Endothelial cell (in vitro differentiated cells): ENCODE data around the gene ZMIZ1. TPM values are rescaled to one million over a fixed set of nuclear protein-coding genes. Genes with fewer than 3 reads are reported as not detected.

Experiments used
- DNase-seq: peaks from one replicate; pipeline ENCODE4 v3.0.0; 2021; ENCODE audit warnings: low spot score
- H3K27ac Mint-ChIP-seq: one replicate; pipeline ENCODE4 v1.8.0; 2021; ENCODE audit warnings: mixed read lengths, inconsistent platforms; ENCODE audit not compliant: unreplicated experiment
- H3K27me3 Mint-ChIP-seq: one replicate; pipeline ENCODE4 v1.8.0; 2021; ENCODE audit warnings: mild to moderate bottlenecking, moderate library complexity, mixed read lengths, inconsistent platforms; ENCODE audit not compliant: unreplicated experiment
- H3K36me3 Mint-ChIP-seq: one replicate; pipeline ENCODE4 v1.8.0; 2021; ENCODE audit warnings: mild to moderate bottlenecking, low read depth, mixed read lengths, inconsistent platforms; ENCODE audit not compliant: unreplicated experiment
- H3K4me1 Mint-ChIP-seq: one replicate; pipeline ENCODE4 v1.8.0; 2021; ENCODE audit warnings: mild to moderate bottlenecking, mixed read lengths, inconsistent platforms; ENCODE audit not compliant: unreplicated experiment
- H3K4me3 Mint-ChIP-seq: one replicate; pipeline ENCODE4 v1.8.0; 2021; ENCODE audit warnings: mild to moderate bottlenecking, mixed read lengths, inconsistent platforms; ENCODE audit not compliant: unreplicated experiment
- H3K9me3 Mint-ChIP-seq: one replicate; pipeline ENCODE4 v1.8.0; 2021; ENCODE audit warnings: mixed read lengths, inconsistent platforms; ENCODE audit not compliant: unreplicated experiment
- total RNA-seq: library from RNA; stranded (reverse); fragmentation: NEBNext Ultra II Directional; extraction: Animal tissue kit (Norgen Biotek cat#: 25700); gene quantifications from one replicate; pipeline ENCODE4 v1.2.1, GENCODE V29; 2021; ENCODE audit not compliant: unreplicated experiment
- TF ChIP-seq, protein P1 (sequence below): fragments of 200-600 bp; sonication (generic); IDR thresholded peaks from one replicate; pipeline ENCODE4 v1.5.0; 2021; ENCODE audit warnings: antibody characterized with exemption; ENCODE audit not compliant: unreplicated experiment

The ZMIZ1 gene
- total RNA-seq, 1 donor from 2014 or later: 102 TPM

- H3K27ac Mint-ChIP-seq: peak overlapping the region; percentile 80
- peaks cover 11% of the 10 kb centered on the region for H3K27me3 Mint-ChIP-seq
- H3K9me3 Mint-ChIP-seq: no peaks in the 10 kb centered on the region
Measured at GRCh38 chr10:79084972-79085597, 16.3 kb downstream of the ZMIZ1 start.

DNA sequence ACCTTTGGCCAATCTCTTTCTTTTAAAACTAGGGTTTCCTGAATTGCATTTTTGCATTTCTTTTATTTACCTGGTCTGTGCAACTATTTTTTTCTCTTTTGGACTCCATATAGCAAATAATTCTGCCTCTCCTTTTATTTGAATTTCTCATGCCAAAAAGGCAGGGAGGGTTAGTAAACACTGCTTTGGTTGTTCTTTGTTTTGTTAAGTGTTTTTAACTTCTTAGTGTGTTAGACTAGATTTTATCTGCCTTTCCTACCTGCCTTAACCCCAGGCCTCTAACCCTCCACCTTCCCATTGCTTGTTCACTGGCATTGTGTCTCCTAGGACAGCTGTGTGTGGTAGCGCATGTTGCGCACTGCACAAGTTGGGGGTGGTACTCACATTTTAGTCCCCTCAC lies 18.1 kb downstream of the ZMIZ1 start:
- H3K27ac Mint-ChIP-seq: peak overlapping the region; percentile 18

More at GRCh38 chr10:79084972-79085597, 16.3 kb downstream of the ZMIZ1 start:
- no peak for DNase-seq
- TF ChIP-seq, protein P1, sequence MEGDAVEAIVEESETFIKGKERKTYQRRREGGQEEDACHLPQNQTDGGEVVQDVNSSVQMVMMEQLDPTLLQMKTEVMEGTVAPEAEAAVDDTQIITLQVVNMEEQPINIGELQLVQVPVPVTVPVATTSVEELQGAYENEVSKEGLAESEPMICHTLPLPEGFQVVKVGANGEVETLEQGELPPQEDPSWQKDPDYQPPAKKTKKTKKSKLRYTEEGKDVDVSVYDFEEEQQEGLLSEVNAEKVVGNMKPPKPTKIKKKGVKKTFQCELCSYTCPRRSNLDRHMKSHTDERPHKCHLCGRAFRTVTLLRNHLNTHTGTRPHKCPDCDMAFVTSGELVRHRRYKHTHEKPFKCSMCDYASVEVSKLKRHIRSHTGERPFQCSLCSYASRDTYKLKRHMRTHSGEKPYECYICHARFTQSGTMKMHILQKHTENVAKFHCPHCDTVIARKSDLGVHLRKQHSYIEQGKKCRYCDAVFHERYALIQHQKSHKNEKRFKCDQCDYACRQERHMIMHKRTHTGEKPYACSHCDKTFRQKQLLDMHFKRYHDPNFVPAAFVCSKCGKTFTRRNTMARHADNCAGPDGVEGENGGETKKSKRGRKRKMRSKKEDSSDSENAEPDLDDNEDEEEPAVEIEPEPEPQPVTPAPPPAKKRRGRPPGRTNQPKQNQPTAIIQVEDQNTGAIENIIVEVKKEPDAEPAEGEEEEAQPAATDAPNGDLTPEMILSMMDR: no peak
- no peak overlapping the region for H3K4me3 Mint-ChIP-seq
- peaks cover 45% of the 10 kb centered on the region for H3K4me1 Mint-ChIP-seq
- H3K36me3 Mint-ChIP-seq: peaks cover 4% of the 10 kb centered on the region

DNA sequence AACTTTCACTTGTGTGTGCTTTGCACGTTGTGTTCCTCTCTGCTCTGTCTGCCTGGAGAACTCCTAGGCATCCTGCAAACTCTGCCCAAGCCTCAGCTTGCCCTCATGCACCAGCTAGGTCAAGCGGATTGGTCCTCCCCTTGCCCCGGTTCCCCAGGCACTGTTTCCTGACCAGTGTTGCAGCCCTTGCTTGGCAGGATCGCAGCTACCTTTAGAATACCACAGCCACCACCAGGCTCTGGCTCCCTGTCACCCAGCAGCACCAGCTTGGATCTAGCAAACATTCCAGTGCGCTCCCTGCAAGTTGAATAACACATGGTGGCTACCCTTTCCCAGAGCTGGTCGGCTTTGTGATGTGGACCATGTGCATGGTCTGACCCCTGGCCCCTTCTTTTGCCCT lies 19.0 kb downstream of the ZMIZ1 start:
- Mint-ChIP-seq H3K4me1 (peaks cover 52% of the 10 kb centered on the region), H3K9me3 (no peaks in the 10 kb centered on the region), H3K4me3 (no peak overlapping the region)

More for the DNA sequence above, 18.1 kb downstream of the ZMIZ1 start:
- no peak for DNase-seq
- no peaks in the 10 kb centered on the region for H3K9me3 Mint-ChIP-seq
- H3K36me3 Mint-ChIP-seq: peaks cover 4% of the 10 kb centered on the region
- no peak overlapping the region for H3K4me3 Mint-ChIP-seq
- TF ChIP-seq, protein P1: no peak
- H3K27me3 Mint-ChIP-seq: peaks cover 13% of the 10 kb centered on the region
- H3K4me1 Mint-ChIP-seq: peaks cover 48% of the 10 kb centered on the region

GRCh38 chr10:79088176-79088575 lies 19.4 kb downstream of the ZMIZ1 start:
- DNase-seq: no peak
- H3K9me3 Mint-ChIP-seq: no peaks in the 10 kb centered on the region
- TF ChIP-seq, protein P1: no peak
- H3K4me1 Mint-ChIP-seq: peaks cover 51% of the 10 kb centered on the region
- no peak overlapping the region for H3K27ac Mint-ChIP-seq
- H3K27me3 Mint-ChIP-seq: peaks cover 9% of the 10 kb centered on the region
- H3K4me3 Mint-ChIP-seq: no peak overlapping the region
- peaks cover 4% of the 10 kb centered on the region for H3K36me3 Mint-ChIP-seq

More for the DNA sequence above, 19.0 kb downstream of the ZMIZ1 start:
- TF ChIP-seq, protein P1: no peak
- Mint-ChIP-seq H3K27ac (no peak overlapping the region), H3K27me3 (peaks cover 13% of the 10 kb centered on the region), H3K36me3 (peaks cover 4% of the 10 kb centered on the region)
- DNase-seq: no peak

GRCh38 chr10:79088613-79089355 lies 20.0 kb downstream of the ZMIZ1 start:
- no peaks in the 10 kb centered on the region for H3K9me3 Mint-ChIP-seq
- DNase-seq: no peak

More at GRCh38 chr10:79088613-79089355, 20.0 kb downstream of the ZMIZ1 start:
- Mint-ChIP-seq H3K4me3 (no peak overlapping the region), H3K27me3 (peaks cover 10% of the 10 kb centered on the region), H3K27ac (no peak overlapping the region), H3K36me3 (peaks cover 4% of the 10 kb centered on the region), H3K4me1 (peaks cover 49% of the 10 kb centered on the region)
- TF ChIP-seq, protein P1: no peak
